Activated naive CD8-positive, alpha-beta T cell treated with anti-CD3 and anti-CD28 coated beads, Interleukin-2, amount 50 U/mL, for 24 hours (primary cell): ENCODE data around the gene VAPB.

Experiments used
- ATAC-seq: fragments of 150-1000 bp; cut with Tn5 transposase; one replicate; pipeline ENCODE4 v1.10.0; 2021
- DNase-seq: peaks from one replicate; pipeline ENCODE4 v3.0.0; 2021
- H3K27ac Mint-ChIP-seq: one replicate; pipeline ENCODE4 v1.8.0; 2021; ENCODE audit warnings: mild to moderate bottlenecking, mixed read lengths
- H3K27me3 Mint-ChIP-seq: one replicate; pipeline ENCODE4 v1.8.0; 2021; ENCODE audit warnings: mixed read lengths
- H3K36me3 Mint-ChIP-seq: one replicate; pipeline ENCODE4 v1.8.0; 2021; ENCODE audit warnings: low read depth, mixed read lengths
- H3K4me1 Mint-ChIP-seq: one replicate; pipeline ENCODE4 v1.8.0; 2021; ENCODE audit warnings: mixed read lengths
- H3K4me3 Mint-ChIP-seq: one replicate; pipeline ENCODE4 v1.8.0; 2021; ENCODE audit warnings: mild to moderate bottlenecking, moderate library complexity, mixed read lengths
- H3K9me3 Mint-ChIP-seq: one replicate; pipeline ENCODE4 v1.8.0; 2021; ENCODE audit warnings: mixed read lengths

Gene VAPB

GRCh38 chr20:58466095-58466708, 77.2 kb downstream of the VAPB start:
- no peak overlapping the region for H3K27ac Mint-ChIP-seq
- ATAC-seq (no peak), DNase-seq (no peak)
- peaks cover 8% of the 10 kb centered on the region for H3K27me3 Mint-ChIP-seq
- no peaks in the 10 kb centered on the region for H3K9me3 Mint-ChIP-seq
- H3K4me3 Mint-ChIP-seq, result no peak overlapping the region
- no peaks in the 10 kb centered on the region for H3K4me1 Mint-ChIP-seq
- H3K36me3 Mint-ChIP-seq, result no peaks in the 10 kb centered on the region

- Mint-ChIP-seq H3K4me3 (no peak overlapping the region), H3K27me3 (peaks cover 8% of the 10 kb centered on the region), H3K36me3 (no peaks in the 10 kb centered on the region), H3K9me3 (no peaks in the 10 kb centered on the region), H3K27ac (no peak overlapping the region), H3K4me1 (no peaks in the 10 kb centered on the region)
- DNase-seq (no peak), ATAC-seq (no peak)
Observed at GRCh38 chr20:58466729-58467571, 77.9 kb downstream of the VAPB start.

GRCh38 chr20:58467572-58468527, 78.8 kb downstream of the VAPB start:
- peaks cover 8% of the 10 kb centered on the region for H3K27me3 Mint-ChIP-seq
- no peak overlapping the region for H3K4me3 Mint-ChIP-seq
- H3K27ac Mint-ChIP-seq, result no peak overlapping the region
- no peak for ATAC-seq
- H3K9me3 Mint-ChIP-seq, result no peaks in the 10 kb centered on the region
- H3K4me1 Mint-ChIP-seq, result no peaks in the 10 kb centered on the region
- H3K36me3 Mint-ChIP-seq, result no peaks in the 10 kb centered on the region
- no peak for DNase-seq

- Mint-ChIP-seq H3K4me3 (no peak overlapping the region), H3K27ac (no peak overlapping the region), H3K36me3 (no peaks in the 10 kb centered on the region), H3K4me1 (no peaks in the 10 kb centered on the region), H3K9me3 (no peaks in the 10 kb centered on the region), H3K27me3 (peaks cover 8% of the 10 kb centered on the region)
- ATAC-seq (no peak), DNase-seq (no peak)
Observed at GRCh38 chr20:58469616-58470015, 80.6 kb downstream of the VAPB start.

- H3K4me1 Mint-ChIP-seq, result no peaks in the 10 kb centered on the region
Observed at GRCh38 chr20:58470336-58471192, 81.5 kb downstream of the VAPB start.

GRCh38 chr20:58471193-58472164, 82.5 kb downstream of the VAPB start:
- Mint-ChIP-seq H3K27me3 (peaks cover 5% of the 10 kb centered on the region), H3K27ac (no peak overlapping the region), H3K4me1 (no peaks in the 10 kb centered on the region), H3K36me3 (no peaks in the 10 kb centered on the region), H3K9me3 (no peaks in the 10 kb centered on the region), H3K4me3 (no peak overlapping the region)
- DNase-seq, result no peak
- no peak for ATAC-seq

More at GRCh38 chr20:58470336-58471192, 81.5 kb downstream of the VAPB start:
- H3K36me3 Mint-ChIP-seq, result no peaks in the 10 kb centered on the region
- peaks cover 7% of the 10 kb centered on the region for H3K27me3 Mint-ChIP-seq
- no peak for DNase-seq
- H3K9me3 Mint-ChIP-seq, result no peaks in the 10 kb centered on the region
- ATAC-seq, result no peak
- H3K27ac Mint-ChIP-seq, result no peak overlapping the region
- H3K4me3 Mint-ChIP-seq, result no peak overlapping the region

GRCh38 chr20:58472273-58473018, 83.4 kb downstream of the VAPB start:
- DNase-seq (no peak), ATAC-seq (no peak)
- Mint-ChIP-seq H3K9me3 (no peaks in the 10 kb centered on the region), H3K4me3 (no peak overlapping the region), H3K27ac (no peak overlapping the region), H3K36me3 (no peaks in the 10 kb centered on the region), H3K27me3 (peaks cover 4% of the 10 kb centered on the region), H3K4me1 (no peaks in the 10 kb centered on the region)

- no peak overlapping the region for H3K4me3 Mint-ChIP-seq
- H3K4me1 Mint-ChIP-seq, result no peaks in the 10 kb centered on the region
- ATAC-seq (no peak), DNase-seq (no peak)
- no peak overlapping the region for H3K27ac Mint-ChIP-seq
- H3K27me3 Mint-ChIP-seq, result no peaks in the 10 kb centered on the region
- H3K36me3 Mint-ChIP-seq, result no peaks in the 10 kb centered on the region
- H3K9me3 Mint-ChIP-seq, result no peaks in the 10 kb centered on the region
Observed at GRCh38 chr20:58473453-58474425, 84.7 kb downstream of the VAPB start.

GRCh38 chr20:58475466-58475865, 86.4 kb downstream of the VAPB start:
- Mint-ChIP-seq H3K9me3 (no peaks in the 10 kb centered on the region), H3K36me3 (no peaks in the 10 kb centered on the region), H3K4me1 (no peaks in the 10 kb centered on the region), H3K27ac (no peak overlapping the region), H3K4me3 (no peak overlapping the region), H3K27me3 (no peaks in the 10 kb centered on the region)
- DNase-seq (no peak), ATAC-seq (no peak)

- no peak for DNase-seq
- ATAC-seq, result no peak
Observed at GRCh38 chr20:58478141-58478805, 89.2 kb downstream of the VAPB start.

GRCh38 chr20:58479726-58480440, 90.9 kb downstream of the VAPB start:
- Mint-ChIP-seq H3K27me3 (peaks cover 2% of the 10 kb centered on the region), H3K4me1 (peaks cover 4% of the 10 kb centered on the region), H3K27ac (no peak overlapping the region), H3K9me3 (no peaks in the 10 kb centered on the region), H3K36me3 (no peaks in the 10 kb centered on the region), H3K4me3 (no peak overlapping the region)
- ATAC-seq (no peak), DNase-seq (no peak)

More at GRCh38 chr20:58478141-58478805, 89.2 kb downstream of the VAPB start:
- Mint-ChIP-seq H3K9me3 (no peaks in the 10 kb centered on the region), H3K27ac (no peak overlapping the region), H3K27me3 (peaks cover 2% of the 10 kb centered on the region), H3K4me1 (peaks cover 4% of the 10 kb centered on the region), H3K36me3 (no peaks in the 10 kb centered on the region), H3K4me3 (no peak overlapping the region)
